ENCODE data around the gene LHFPL6. TPM values are rescaled to one million over a fixed set of nuclear protein-coding genes. Genes with fewer than 3 reads are reported as not detected.

The LHFPL6 gene
- total RNA-seq, 1 experiment from 2014 or later: 2.5 TPM

- Histone ChIP-seq H3K79me2 (ENCODE audit: low read depth) (no peaks in the 10 kb centered on the region), H3K9me3 (ENCODE audit: insufficient read depth, low read depth) (no peaks in the 10 kb centered on the region), H3K36me3 (ENCODE audit: low read depth) (no peaks in the 10 kb centered on the region), H3K4me3 (no peak overlapping the region), H3K27ac (no peak overlapping the region), H3K4me1 (replicated peaks; ENCODE audit: insufficient read depth) (no peaks in the 10 kb centered on the region), H2AFZ (no peak overlapping the region), H3F3A (ENCODE audit: insufficient read depth, low read depth) (no peaks in the 10 kb centered on the region), H4K20me1 (ENCODE audit: insufficient read depth) (no peaks in the 10 kb centered on the region), H3K4me2 (no peak overlapping the region), H3K9me2 (ENCODE audit: insufficient read depth) (no peaks in the 10 kb centered on the region), H3K27me3 (ENCODE audit: insufficient read depth, low read depth) (no peaks in the 10 kb centered on the region)
- no peak for TF ChIP-seq CTCF (conservative IDR thresholded peaks at IDR 0.05)
- TF ChIP-seq EZH2 (IDR thresholded peaks at IDR 0.05; ENCODE audit: low read depth): no peak
- no peak for DNase-seq
- CTCF ChIA-PET: no interaction called here
- BruUV-seq (replicated peaks): no TSS peak
- POLR2A ChIA-PET (ENCODE audit: unreplicated experiment): no interaction called here
- intact Hi-C loops (cut with micrococcal nuclease; ENCODE audit: unreplicated experiment): no loop called here
Measured at GRCh38 chr13:39411511-39411910, 191.5 kb downstream of the LHFPL6 start.

GRCh38 chr13:39410964-39411363 is 192.0 kb downstream of the LHFPL6 start:
- POLR2A ChIA-PET (ENCODE audit: unreplicated experiment): no interaction called here
- Histone ChIP-seq H3K4me3 (no peak overlapping the region), H3F3A (ENCODE audit: insufficient read depth, low read depth) (no peaks in the 10 kb centered on the region), H3K9me3 (ENCODE audit: insufficient read depth, low read depth) (no peaks in the 10 kb centered on the region), H3K4me2 (no peak overlapping the region), H3K79me2 (ENCODE audit: low read depth) (no peaks in the 10 kb centered on the region), H3K4me1 (replicated peaks; ENCODE audit: insufficient read depth) (no peaks in the 10 kb centered on the region), H3K27ac (no peak overlapping the region), H3K9me2 (ENCODE audit: insufficient read depth) (no peaks in the 10 kb centered on the region), H3K27me3 (ENCODE audit: insufficient read depth, low read depth) (no peaks in the 10 kb centered on the region), H3K36me3 (ENCODE audit: low read depth) (no peaks in the 10 kb centered on the region), H2AFZ (no peak overlapping the region), H4K20me1 (ENCODE audit: insufficient read depth) (no peaks in the 10 kb centered on the region)
- BruUV-seq (replicated peaks): no TSS peak
- no peak for DNase-seq
- TF ChIP-seq CTCF (conservative IDR thresholded peaks at IDR 0.05) (no peak), EZH2 (IDR thresholded peaks at IDR 0.05; ENCODE audit: low read depth) (no peak)
- CTCF ChIA-PET: no interaction called here
- intact Hi-C loops (cut with micrococcal nuclease; ENCODE audit: unreplicated experiment): no loop called here

GRCh38 chr13:39410096-39410901 is 192.7 kb downstream of the LHFPL6 start:
- Histone ChIP-seq H3K4me3 (no peak overlapping the region), H2AFZ (no peak overlapping the region), H3K79me2 (ENCODE audit: low read depth) (no peaks in the 10 kb centered on the region), H3K4me1 (replicated peaks; ENCODE audit: insufficient read depth) (no peaks in the 10 kb centered on the region), H3K27me3 (ENCODE audit: insufficient read depth, low read depth) (no peaks in the 10 kb centered on the region), H3K36me3 (ENCODE audit: low read depth) (no peaks in the 10 kb centered on the region), H3K4me2 (no peak overlapping the region), H3K27ac (no peak overlapping the region), H3K9me3 (ENCODE audit: insufficient read depth, low read depth) (no peaks in the 10 kb centered on the region), H3F3A (ENCODE audit: insufficient read depth, low read depth) (no peaks in the 10 kb centered on the region), H4K20me1 (ENCODE audit: insufficient read depth) (no peaks in the 10 kb centered on the region), H3K9me2 (ENCODE audit: insufficient read depth) (no peaks in the 10 kb centered on the region)
- ChIA-PET CTCF (no interaction called here), POLR2A (ENCODE audit: unreplicated experiment) (no interaction called here)
- no peak for TF ChIP-seq CTCF (conservative IDR thresholded peaks at IDR 0.05)
- no peak for TF ChIP-seq EZH2 (IDR thresholded peaks at IDR 0.05; ENCODE audit: low read depth)
- DNase-seq: no peak
- BruUV-seq (replicated peaks): no TSS peak
- intact Hi-C loops (cut with micrococcal nuclease; ENCODE audit: unreplicated experiment): no loop called here

Data from PC-9 (cell line).